GM18907 (cell line): Measurements from ENCODE around the gene CTNNBIP1.

Experiments
- ATAC-seq: cut with Tn5 transposase; IDR thresholded peaks from one replicate; pipeline ENCODE4 v1.9.1; 2021; ENCODE audit warnings: mild to moderate bottlenecking, moderate library complexity; ENCODE audit not compliant: unreplicated experiment

CTNNBIP1 gene

DNA sequence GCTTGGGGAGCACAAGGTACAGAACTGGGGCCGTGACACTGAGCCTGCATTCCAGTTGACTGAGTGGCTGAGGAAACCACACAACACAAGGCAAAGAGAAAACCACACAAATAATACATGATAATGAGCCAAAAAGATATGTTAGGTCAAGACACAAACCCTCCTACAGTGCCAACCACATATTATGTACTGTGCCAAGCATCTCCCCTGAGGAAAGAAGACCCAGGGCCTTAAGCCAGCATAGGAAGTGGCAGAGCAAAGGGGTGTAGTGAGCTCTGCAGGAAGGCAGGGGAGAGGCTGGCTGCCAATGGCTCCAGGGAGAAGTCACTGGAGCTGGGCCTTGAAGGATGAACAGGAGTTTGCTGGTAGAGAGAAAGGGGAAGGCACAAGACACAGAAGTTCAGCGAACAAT, 28.2 kb downstream of the CTNNBIP1 start:
- no peak for ATAC-seq

DNA sequence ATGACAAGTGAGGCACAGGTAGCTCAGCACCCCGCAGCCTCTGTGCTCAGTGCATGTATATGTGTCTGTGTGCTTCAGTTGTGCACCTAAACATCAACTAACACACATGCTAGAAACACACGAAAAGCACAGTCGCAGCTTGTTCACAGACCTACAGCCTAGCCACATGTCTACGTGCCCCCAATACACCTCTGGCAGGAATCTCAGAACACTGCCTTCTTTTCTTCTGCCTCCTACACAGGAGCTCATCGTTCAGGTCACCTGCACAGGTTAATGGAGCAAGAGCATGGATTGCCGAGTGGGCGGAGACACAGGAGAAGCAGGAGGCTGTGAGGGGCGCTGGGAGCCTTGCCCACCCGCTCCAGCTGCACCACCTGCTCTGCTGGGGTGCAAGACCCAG, 31.7 kb downstream of the CTNNBIP1 start:
- ATAC-seq: no peak

DNA sequence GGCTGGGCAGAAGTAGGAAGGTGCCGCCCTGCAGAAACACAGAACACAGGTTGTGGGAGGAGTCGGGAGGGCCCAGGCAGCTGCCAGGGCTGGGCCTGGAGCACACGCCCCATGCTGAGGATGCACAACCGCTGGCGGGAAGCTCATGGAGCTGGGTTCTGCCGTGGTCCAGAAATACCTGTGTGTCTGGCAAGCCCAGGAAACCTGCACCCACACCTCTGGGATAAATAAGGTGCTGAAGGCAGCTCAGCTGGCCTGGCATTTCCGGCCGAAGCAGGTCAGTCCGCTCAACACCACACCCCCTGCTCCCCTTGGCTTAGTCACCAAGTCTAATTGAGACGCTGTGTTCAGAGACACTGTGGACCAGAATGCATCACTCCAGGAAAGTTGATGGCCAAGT, 32.1 kb downstream of the CTNNBIP1 start:
- no peak for ATAC-seq

DNA sequence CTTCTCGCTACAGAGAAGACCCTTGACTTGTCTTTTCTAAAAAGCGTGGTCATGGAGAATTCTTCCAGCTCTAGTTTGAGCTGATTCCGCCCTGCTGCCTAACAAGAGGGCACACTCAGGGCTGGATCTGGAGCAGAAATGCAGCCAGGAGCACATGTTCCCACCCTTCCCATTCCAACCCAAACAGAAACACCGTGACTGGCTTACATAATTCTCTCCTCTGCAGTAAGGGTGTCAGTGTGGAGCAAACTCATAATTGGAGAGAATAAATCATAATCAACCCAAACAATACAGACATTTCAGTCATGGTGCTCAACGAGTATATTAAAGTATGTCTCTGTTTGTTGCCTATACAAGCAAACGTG, 34.5 kb downstream of the CTNNBIP1 start:
- no peak for ATAC-seq

DNA sequence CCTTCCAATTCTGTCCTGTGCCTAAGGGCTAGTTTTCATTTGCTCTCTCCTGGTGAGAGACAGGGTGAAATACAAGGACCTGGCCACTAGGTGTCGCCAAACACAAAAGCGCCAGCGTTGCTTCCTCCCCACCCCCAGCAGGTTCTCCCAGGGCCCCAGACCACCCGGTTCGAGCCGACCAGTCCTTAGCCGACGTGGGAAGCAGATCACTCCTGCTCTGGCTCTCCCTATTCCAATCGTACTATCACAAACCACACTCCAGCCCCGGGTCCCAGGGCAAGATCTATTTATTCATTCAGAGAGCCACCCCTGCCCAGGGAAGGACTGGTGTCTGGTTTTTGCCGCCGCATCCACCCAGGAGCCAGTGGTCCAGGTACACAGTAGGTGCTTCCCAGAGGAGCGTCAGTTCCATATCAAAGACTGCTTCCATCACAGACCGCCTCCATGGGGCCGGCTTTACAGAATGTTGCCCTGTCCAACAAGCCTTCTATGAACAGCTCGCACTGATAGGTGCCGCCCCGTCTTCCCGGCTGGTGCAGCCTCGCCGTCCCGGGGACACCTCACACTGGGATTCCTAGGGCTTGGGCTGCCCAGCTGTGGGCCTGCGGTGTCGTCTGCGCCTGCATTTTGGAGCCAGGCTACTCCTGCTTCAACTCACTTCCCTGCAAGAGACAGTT, 35.0 kb downstream of the CTNNBIP1 start:
- ATAC-seq: peak; percentile 53

DNA sequence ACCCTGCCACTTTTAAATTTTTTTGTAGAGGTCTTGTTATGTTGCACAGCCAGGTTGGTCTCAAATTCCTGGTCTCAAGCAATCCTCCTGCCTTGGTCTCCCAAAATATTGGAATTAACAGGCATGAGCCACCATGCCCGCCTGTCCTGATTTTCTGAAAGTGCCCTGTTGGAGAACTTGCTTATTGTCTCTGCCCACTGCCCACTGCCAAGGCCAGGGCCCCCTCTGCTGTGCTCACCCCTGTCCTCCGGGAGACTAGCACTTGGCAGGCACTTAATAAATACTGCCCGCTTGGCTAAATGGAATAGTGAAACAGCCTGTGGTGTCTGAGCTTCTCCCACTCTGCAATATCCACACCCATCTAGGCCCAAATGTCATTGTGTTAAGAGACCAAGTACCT, 35.7 kb downstream of the CTNNBIP1 start:
- ATAC-seq: no peak

DNA sequence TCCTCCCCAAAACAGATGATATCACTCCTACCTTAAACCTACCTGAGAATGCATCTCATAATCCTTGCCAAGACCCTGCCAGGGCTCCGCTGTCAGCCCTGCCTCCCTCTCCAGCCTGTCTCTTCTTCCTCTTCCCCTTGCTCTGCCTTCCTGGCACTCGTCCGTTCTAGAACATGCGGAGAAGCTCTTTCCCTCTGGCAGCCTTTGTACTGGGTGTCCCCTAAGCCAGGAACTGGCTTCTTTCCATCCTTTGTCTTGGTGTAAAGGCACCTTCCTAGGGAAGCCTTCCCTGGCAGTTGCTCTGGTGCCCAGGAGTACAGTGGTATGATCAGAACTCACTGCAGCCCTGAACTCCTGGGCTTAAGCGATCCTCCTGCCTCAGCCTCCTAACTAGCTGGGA, 36.1 kb downstream of the CTNNBIP1 start:
- ATAC-seq: no peak

DNA sequence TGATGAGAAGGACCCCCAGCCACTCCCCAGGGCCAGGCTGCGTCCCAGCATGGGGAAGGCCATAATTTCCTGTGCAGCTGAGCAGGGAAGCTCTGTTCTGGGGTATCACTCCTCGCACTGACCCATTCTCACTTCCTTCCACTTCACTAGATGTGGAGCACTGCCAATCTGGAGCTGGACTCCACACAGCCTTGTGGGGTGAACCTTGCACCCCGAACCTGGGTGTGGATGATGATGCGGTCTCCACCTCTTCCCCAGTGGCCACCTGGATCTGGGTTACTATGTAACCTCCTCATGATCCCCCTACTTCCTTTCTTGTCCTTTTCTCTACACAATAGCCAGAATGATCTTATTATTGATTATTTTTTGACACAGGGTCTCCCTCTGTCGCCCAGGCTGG, 36.7 kb downstream of the CTNNBIP1 start:
- no peak for ATAC-seq

DNA sequence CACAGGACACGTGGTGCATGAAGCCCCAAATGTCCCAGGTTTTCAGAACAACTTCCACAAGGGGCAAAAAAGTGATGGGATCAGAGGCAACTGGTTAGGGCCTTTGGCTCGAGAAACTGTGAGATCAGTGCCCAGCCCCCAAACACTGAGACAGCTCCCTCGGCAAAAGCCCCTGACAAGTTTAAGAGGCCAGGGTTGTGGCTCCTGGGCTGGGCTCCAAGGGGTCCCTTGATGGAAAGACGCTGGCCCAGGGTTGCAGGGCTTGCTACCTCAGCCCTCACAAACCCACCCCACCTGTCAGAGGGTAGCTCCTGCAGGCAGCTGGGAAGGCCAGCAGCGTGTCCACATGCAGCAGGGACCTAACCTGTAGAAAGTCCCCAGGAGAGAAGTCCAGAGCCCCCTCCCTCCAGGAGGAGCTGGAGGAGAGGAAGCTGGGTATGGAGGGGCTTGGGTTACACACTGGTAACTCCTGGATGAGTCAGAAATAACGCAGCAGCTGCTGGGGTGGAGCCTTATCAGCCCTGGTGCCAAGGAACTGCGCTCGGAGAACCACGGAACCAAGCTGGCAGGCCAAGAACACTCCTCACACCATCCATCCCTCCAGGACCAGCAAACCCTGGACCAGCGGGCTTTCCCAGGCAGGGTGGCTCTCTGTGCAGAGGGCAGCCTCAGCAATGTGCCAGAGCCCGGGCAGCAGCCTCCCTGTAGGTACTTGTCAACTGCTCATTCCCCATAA, 37.5 kb downstream of the CTNNBIP1 start:
- ATAC-seq: no peak

DNA sequence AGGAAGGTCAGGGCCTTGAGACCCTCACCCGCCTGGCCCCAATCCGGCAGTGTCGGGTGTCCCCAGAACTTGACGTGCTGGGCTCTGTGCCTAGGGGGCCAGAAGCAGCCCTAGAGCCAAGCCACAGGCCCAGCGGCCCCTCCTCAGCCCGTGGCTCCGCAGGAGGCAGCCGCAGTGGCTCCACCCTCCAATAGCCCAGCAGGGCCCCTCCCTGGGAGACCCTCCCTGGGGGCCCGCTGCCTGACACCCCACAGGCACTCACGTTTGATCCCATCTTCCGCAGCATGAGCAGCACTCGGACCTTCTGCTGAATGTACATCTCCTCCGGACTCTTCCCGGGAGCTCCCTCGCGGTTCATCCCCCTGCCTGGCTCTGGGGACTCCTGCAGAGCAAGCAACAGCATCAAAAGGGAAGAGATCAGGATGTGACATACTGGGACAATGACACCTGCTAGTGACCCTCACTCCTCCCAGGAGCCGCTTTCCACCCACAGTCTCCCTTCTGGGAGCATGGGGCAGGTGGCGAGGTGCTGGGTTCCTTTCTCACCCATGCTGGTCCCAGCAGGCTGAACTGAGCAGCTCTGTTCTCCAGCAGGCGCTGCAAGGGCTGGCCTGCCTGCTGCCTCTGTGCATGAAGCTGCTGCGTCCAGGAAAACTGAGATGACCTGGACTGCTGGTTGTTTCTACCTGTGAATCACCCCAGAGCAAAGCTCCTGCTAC, 38.2 kb downstream of the CTNNBIP1 start:
- no peak for ATAC-seq

DNA sequence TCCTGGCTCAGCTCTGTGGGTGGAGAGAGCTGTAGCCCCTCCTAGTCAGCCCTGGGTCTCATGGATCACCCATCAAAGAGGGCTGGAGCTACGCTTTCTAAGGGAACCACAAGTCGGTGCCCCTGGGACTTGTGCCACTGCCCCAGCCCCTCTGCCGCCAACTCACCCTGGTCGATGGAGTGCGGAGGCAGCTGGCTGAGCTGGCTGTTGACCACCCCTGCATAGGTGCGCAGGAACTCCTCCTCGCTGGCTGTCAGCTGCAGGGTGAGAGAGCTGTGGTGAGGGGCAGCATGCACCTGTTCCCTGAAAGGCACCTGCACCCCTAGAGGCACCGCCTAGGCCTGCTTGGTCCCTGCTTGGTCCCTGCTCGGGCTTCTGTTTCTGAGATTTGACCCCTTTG, 39.0 kb downstream of the CTNNBIP1 start:
- no peak for ATAC-seq

DNA sequence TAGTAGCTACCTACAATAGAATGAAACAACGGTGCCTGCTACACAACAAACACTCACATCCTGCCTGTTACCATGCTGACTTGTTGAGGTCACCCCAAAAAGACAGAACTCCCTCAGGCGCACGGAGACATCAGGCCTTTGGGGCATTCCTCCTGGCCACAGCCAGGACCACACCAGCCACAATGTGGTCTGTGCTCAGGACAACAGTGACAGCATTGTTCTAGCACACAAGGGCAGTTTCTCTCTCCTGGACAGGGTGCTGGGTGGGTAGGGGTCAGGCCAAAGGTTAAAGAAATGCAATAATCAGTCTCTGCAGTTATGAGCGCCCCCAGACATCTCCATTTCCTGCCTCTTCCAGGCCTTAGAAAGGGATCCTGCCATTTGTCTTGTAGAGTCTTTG, 39.5 kb downstream of the CTNNBIP1 start:
- no peak for ATAC-seq

DNA sequence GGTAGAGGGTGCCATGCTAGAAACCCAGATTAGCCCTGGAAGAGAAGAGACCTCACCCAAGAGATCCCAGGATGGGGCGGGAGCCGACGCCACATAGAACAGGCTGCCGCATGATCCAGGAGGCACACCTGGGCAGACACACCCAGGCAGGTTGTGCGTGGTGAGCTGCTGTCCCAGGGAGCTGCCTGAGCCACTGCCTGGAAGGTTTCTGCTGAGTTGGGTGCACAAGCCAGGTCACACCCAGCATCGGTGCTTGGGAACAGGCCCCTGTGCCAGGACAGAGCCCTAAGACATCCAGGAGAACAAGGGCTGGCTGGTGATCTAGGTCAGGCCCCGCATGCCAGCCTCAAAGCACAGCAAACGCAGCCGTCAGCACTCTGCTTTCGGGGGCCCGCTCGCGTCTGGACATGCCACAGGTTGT, 40.2 kb downstream of the CTNNBIP1 start:
- ATAC-seq: no peak

DNA sequence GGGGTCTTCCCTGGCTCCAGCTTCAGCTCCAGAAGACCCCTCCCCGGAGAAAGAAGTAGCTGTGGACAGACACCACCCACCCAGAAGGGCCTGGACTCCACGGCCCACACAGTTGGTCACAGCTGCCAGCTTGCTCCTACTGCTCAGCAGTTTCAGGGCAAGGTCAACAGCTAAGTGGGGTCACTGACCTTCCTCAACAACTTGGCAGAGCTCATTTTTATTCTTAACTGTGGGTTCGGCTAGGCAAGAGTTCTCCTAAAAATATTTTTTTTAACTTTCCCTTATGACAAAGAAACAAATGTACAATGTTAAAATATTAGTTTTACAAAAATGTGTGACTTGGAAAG, 41.9 kb downstream of the CTNNBIP1 start:
- ATAC-seq: no peak

DNA sequence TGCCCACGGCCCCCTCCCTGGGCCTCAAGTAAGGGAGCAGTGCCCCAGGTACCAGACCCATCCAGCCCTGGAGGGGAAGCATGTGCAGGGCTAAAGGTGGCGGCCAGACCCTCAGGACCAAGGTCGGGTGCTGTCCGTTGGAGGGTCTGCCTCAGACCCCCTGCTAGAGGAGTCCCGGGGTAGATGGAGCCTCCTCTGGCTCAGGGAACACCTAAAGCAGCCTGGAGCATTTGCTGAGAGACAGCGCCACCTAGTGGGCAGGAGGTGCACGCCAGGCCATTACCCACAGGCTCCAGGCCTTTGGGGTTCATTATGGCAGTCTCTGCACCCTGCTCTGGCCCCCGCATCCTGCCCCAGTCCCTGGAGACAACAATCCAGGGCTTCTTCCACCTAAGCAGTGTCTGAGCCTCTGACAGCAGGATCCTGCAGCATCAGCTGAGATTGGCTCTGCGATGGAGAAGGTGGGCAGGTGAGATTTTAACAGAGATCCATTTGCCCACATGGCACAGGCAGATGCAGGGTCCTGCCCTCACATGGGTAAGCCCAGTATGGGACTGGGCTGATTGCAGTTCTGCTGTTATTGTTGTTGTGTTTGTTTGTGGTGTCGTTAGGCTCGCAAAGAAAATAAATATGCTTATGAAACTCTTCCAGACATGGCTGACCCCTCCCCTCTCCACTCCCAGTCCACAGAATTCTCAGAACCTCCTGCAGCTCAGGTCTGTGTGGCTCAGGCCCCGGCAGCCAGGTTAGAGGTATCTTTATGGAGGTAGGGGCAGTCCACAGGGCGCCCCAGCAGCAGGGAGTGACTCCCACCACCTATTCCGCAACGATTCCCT, 42.4 kb downstream of the CTNNBIP1 start:
- ATAC-seq: no peak

DNA sequence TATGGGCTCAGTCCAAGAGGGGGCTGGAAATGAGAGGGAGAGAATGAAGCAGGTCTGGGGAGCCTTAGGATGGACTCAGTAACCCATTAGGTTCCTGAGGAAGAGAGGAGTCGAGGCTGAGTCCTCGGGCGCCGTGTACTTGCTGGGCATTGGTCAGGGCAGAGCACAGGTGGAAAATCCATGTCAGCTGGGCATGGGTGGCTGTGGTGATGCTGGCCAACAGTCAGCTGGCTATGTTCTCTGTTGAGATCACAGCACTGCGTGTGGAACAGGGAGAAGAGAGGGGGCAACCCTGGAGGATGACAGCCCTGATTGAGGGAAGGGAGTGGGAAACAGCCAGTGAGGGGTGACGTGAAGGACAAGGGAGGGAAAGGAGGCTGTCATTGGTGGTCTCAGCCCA, 43.2 kb downstream of the CTNNBIP1 start:
- ATAC-seq: no peak

DNA sequence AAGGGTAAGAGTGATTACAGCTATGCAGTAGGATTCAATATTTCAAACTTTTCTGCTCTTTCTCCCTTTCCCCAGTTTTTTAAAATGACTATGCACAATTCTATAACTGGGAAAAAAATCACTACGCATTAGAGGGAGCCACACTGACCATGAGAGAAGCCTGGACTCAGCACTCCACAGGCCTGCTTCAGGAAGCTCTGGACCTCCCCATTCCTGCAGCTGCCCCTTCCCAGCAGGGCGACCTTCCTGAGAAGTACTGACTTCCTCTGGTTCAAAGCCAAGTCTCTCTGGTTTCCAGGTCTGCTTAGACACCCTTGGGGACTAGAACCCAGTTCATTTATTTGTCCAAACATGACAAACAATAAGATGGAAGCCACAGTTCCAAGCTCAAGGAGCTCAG, 44.3 kb downstream of the CTNNBIP1 start:
- no peak for ATAC-seq

DNA sequence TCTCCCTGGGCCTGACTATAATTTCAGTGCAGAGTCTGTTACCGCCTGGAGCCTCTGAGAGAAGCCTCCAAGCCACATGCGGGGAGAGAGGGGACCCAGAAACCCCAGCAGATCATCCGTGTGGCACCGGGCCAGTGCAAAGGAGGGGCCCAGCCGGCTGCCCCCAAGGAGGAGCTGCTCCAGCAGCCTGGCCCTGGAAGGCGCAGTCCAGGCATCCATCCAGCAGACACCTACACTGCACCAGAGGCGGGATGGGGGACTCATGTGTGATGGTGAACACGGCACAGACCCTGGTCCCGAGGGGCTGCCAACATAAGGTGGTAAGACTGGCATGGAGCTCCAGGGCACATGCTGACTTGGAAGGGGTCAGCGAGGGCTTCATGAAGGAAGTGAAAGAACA, 46.7 kb downstream of the CTNNBIP1 start:
- ATAC-seq: no peak

DNA sequence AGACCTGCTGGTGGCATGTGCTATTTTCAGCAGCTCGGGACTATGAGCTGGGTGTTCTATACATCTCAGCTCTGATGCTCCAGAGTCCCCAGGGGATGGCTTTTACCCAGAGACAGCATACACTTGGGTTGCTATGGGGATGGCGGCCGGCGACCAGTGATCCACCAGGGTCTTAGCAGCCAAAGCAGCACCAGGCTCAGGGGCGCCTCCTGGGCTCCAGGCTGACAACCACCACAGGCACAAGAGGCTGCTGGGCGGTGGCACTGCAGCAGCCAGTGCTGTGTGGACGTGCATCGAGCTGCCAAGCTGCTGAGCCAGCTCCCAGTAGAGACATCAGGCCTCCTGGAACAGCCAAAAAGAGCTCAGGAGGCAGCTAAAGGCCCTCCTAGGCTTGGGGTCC, 48.7 kb downstream of the CTNNBIP1 start:
- no peak for ATAC-seq

DNA sequence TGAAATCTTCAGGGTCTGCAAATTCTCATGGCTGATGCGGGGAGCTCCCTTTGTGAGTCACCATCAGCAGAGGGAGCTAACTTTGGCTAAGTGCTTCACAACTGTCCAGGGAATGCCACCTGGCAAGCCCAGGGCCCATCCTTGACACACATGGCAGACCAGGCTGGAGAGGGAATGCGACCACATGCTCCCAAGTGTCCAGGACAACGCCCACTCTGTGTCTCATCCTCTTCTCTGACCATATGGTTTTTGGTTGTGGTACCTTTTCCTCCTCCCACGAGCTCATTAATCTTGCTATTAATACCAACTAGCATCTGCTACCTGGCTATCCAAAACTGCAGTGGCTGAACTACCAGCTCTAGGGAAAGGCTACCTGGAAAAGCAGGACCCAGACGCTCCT, 49.2 kb downstream of the CTNNBIP1 start:
- ATAC-seq: no peak

DNA sequence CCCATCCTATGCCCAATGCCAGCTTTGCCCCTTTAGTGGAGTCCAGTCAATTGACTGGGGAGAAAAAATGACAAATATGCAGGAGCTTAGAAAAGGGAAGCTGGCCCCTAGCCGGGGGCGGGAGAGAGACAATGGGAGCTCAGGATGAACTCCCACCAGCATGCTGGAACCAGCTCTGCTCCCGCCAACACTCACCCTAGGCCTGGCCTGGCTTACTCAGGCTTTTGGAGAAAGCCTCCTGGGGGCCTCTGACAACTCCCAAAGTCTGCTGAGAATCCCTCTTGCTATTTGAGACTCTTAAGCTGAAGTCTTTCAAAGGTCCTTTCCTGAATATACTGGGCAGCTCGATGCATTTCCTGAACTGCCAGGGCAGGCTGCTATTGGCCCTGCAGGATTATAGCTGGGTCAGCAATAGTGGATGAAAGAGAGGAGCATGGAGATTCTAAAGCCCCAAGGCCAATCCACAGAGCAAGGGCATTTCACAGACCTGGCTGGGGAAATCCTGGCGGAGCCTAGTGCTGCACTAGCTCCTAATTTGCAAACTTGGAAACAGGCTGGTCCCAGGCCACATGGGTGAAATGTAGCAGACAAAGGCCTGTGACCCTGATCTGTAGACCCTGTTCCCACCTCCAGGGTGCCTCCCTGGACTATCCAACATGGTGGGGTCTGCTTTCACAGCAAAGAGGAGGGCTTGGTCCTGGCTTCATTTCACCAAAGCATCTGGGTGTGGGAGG, 50.6 kb downstream of the CTNNBIP1 start:
- no peak for ATAC-seq
